PC-3 (cell line): ENCODE measurements around the gene NUDT1. TPM values are rescaled to one million over a fixed set of nuclear protein-coding genes. Genes with fewer than 3 reads are reported as not detected.

Experiments
- ATAC-seq: fragments of 200-7000 bp; cut with Tn5 transposase; 2 replicates; pipeline ENCODE4 v1.9.1; 2020; ENCODE audit warnings: mild to moderate bottlenecking, moderate library complexity
- BruUV-seq: library from RNA; stranded (reverse); fragments of 400-500 nt; replicated peaks from 2 replicates; lab custom pipeline; 2021; lab: Mats Ljungman, UMichigan
- CTCF ChIA-PET: fragments of 300-600 bp; sonication (Branson Sonifier 250); formaldehyde crosslinking; loops from one replicate; lab custom pipeline; 2022; ENCODE audit warnings: antibody characterized with exemption; lab: Charles Lee
- POLR2A ChIA-PET: fragments of 300-600 bp; sonication (Branson Sonifier 250); formaldehyde crosslinking; loops from one replicate; lab custom pipeline; 2022; ENCODE audit warnings: antibody characterized with exemption; ENCODE audit not compliant: unreplicated experiment; lab: Charles Lee
- DNase-seq: peaks from one replicate; pipeline ENCODE4 v3.0.0-alpha.2; 2015
- H2AFZ ChIP-seq: fragments of 300-600 bp; sonication (generic); 2 replicates; pipeline ENCODE4 v1.6.0; 2016; ENCODE audit warnings: antibody characterized with exemption, low read length
- H3F3A ChIP-seq: fragments of 300-600 bp; sonication (generic); one replicate; pipeline ENCODE4 v1.6.0; 2017; ENCODE audit warnings: antibody characterized with exemption, low read length, control low read depth, mild to moderate bottlenecking; ENCODE audit not compliant: unreplicated experiment
- H3K27ac ChIP-seq: fragments of 300-600 bp; sonication (generic); 2 replicates; pipeline ENCODE4 v1.5.1; 2016; ENCODE audit warnings: mild to moderate bottlenecking, low read length
- H3K27me3 ChIP-seq: fragments of 300-600 bp; sonication (generic); 2 replicates; pipeline ENCODE4 v1.6.1; 2016; ENCODE audit warnings: low read length, mixed read lengths
- H3K36me3 ChIP-seq: fragments of 300-600 bp; sonication (generic); 2 replicates; pipeline ENCODE4 v1.6.1; 2016; ENCODE audit warnings: low read depth, mixed run types, low read length, mixed read lengths
- H3K4me1 ChIP-seq: fragments of 300-600 bp; sonication (generic); 2 replicates; pipeline ENCODE4 v1.5.1; 2016; ENCODE audit warnings: low read length; ENCODE audit not compliant: insufficient read depth
- H3K4me2 ChIP-seq: fragments of 300-600 bp; sonication (generic); 2 replicates; pipeline ENCODE4 v1.6.0; 2016; ENCODE audit warnings: low read length
- H3K4me3 ChIP-seq: fragments of 300-600 bp; sonication (generic); 2 replicates; pipeline ENCODE4 v1.5.1; 2016; ENCODE audit warnings: mild to moderate bottlenecking, low read length, mixed read lengths
- H3K79me2 ChIP-seq: fragments of 300-600 bp; sonication (generic); 2 replicates; pipeline ENCODE4 v1.6.1; 2017; ENCODE audit warnings: low read length, mixed read lengths
- H3K9ac ChIP-seq: fragments of 300-600 bp; sonication (generic); 2 replicates; pipeline ENCODE4 v1.6.0; 2016; ENCODE audit warnings: mild to moderate bottlenecking, low read length
- H3K9me2 ChIP-seq: fragments of 300-600 bp; sonication (generic); replicated peaks from 2 replicates; pipeline ENCODE4 v1.6.1; 2016; ENCODE audit warnings: mixed run types, low read length, mixed read lengths
- H3K9me3 ChIP-seq: fragments of 300-600 bp; sonication (generic); 2 replicates; pipeline ENCODE4 v1.6.1; 2016; ENCODE audit warnings: low read length, mixed read lengths
- H4K20me1 ChIP-seq: fragments of 300-600 bp; sonication (generic); 2 replicates; pipeline ENCODE4 v1.6.1; 2016; ENCODE audit warnings: low read length, mixed read lengths
- EZH2 ChIP-seq: fragments of 300-600 bp; sonication (generic); IDR thresholded peaks from one replicate; pipeline ENCODE4 v1.6.1; 2017; ENCODE audit warnings: antibody characterized with exemption, mild to moderate bottlenecking, low read length; ENCODE audit not compliant: unreplicated experiment
- EZH2phosphoT487 ChIP-seq: fragments of 300-600 bp; sonication (generic); IDR thresholded peaks from 2 replicates; pipeline ENCODE4 v1.6.1; 2018; ENCODE audit warnings: mild to moderate bottlenecking, antibody characterized with exemption, low read length, borderline replicate concordance
- intact Hi-C: fragments of 100-400 bp; cut with micrococcal nuclease; formaldehyde crosslinking; loops from 2 replicates; pipeline ENCODE4 v1.9.0; 2023
- total RNA-seq: library from RNA; depleted of rRNA; stranded (reverse); fragments of >200 nt; gene quantifications from 2 replicates; pipeline ENCODE4 v1.2.3, GENCODE V29; 2014
- TF ChIP-seq, protein P1 (sequence below): fragments of 300-600 bp; sonication (generic); conservative IDR thresholded peaks from 2 replicates; pipeline ENCODE4 v1.5.1; 2017; ENCODE audit warnings: antibody characterized with exemption, low read depth, mild to moderate bottlenecking, low read length

The NUDT1 gene
- total RNA-seq, 1 experiment from 2014 or later = 59.3 TPM

DNA sequence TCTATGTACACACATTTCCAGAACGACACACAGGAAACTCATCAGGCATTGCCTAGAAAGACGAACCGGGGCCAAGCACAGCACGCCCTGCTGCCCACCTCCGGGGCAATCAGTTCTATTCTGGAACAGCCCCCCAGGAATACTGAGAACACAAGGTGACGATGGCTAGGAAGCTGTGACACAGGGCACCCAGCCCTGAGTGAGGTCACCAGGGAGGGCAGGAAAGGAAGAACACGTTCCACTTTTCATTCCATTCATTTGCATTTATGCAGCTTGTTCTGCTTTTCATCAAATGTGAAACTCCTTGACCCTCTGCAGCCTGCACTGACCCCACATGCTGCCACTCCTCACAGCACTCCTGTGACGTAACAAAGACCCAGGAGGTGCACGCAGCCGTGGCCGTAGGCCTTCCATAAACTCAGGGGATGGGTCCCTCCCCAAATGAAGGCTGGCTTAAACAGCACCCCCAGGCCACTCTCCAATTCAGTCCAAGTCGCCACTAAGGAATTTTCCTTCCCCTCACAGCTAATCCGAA is 38.2 kb upstream of the NUDT1 start:
- Histone ChIP-seq H4K20me1 (no peaks in the 10 kb centered on the region), H3K4me2 (no peak overlapping the region), H3K27me3 (no peaks in the 10 kb centered on the region), H3K9ac (no peak overlapping the region), H3K4me1 (no peaks in the 10 kb centered on the region), H3F3A (no peaks in the 10 kb centered on the region), H3K4me3 (no peak overlapping the region), H3K9me2 (no peaks in the 10 kb centered on the region), H3K27ac (no peak overlapping the region), H3K79me2 (no peaks in the 10 kb centered on the region), H2AFZ (no peak overlapping the region), H3K36me3 (peaks cover 13% of the 10 kb centered on the region), H3K9me3 (no peaks in the 10 kb centered on the region)
- POLR2A ChIA-PET = interaction anchor here (0.6 kb wide), 1 partner anchor 28 kb away, joined by 6 read pairs; no protein-coding TSS in a partner anchor
- ATAC-seq = no peak; the same call in 1 of the 2 replicates
- intact Hi-C loops = no loop called here
- no TSS peak for BruUV-seq
- CTCF ChIA-PET = no interaction called here
- TF ChIP-seq, protein P1, sequence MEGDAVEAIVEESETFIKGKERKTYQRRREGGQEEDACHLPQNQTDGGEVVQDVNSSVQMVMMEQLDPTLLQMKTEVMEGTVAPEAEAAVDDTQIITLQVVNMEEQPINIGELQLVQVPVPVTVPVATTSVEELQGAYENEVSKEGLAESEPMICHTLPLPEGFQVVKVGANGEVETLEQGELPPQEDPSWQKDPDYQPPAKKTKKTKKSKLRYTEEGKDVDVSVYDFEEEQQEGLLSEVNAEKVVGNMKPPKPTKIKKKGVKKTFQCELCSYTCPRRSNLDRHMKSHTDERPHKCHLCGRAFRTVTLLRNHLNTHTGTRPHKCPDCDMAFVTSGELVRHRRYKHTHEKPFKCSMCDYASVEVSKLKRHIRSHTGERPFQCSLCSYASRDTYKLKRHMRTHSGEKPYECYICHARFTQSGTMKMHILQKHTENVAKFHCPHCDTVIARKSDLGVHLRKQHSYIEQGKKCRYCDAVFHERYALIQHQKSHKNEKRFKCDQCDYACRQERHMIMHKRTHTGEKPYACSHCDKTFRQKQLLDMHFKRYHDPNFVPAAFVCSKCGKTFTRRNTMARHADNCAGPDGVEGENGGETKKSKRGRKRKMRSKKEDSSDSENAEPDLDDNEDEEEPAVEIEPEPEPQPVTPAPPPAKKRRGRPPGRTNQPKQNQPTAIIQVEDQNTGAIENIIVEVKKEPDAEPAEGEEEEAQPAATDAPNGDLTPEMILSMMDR = no peak
- TF ChIP-seq EZH2 (no peak), EZH2phosphoT487 (no peak)
- no peak for DNase-seq

DNA sequence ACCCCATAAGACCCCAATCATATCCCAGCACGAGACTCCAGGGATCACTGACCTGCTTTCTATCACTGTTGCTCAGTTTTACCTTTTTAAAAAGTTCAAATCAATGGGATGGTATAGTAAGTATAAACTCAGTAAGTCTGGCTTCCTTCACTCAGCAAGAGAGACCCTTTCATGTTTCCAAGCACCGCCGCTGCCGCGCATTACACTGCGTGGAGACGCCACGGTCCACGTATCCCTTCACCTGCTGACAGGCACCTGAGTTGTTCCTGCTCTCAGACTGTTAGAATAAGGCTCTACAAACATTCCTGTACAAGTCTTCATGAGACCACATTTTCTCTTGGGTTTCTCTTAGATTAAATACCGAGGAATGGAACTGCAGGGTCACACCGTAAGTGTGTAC is 37.6 kb upstream of the NUDT1 start:
- no peaks in the 10 kb centered on the region for H3K27me3 ChIP-seq
- H3K27ac ChIP-seq = no peak overlapping the region

More for the DNA sequence above, 37.6 kb upstream of the NUDT1 start:
- CTCF ChIA-PET = no interaction called here
- H3K36me3 ChIP-seq = peaks cover 13% of the 10 kb centered on the region
- no peaks in the 10 kb centered on the region for H3K9me3 ChIP-seq
- POLR2A ChIA-PET = no interaction called here
- intact Hi-C loops = no loop called here
- no peak overlapping the region for H3K4me2 ChIP-seq
- H2AFZ ChIP-seq = no peak overlapping the region
- no peaks in the 10 kb centered on the region for H3K9me2 ChIP-seq
- no peaks in the 10 kb centered on the region for H3F3A ChIP-seq
- no TSS peak for BruUV-seq
- no peak overlapping the region for H3K4me3 ChIP-seq
- H3K79me2 ChIP-seq = no peaks in the 10 kb centered on the region
- no peaks in the 10 kb centered on the region for H3K4me1 ChIP-seq
- H3K9ac ChIP-seq = no peak overlapping the region
- TF ChIP-seq EZH2phosphoT487 (no peak), EZH2 (no peak)
- TF ChIP-seq, protein P1 = no peak
- DNase-seq (no peak), ATAC-seq (no peak)
- H4K20me1 ChIP-seq = no peaks in the 10 kb centered on the region
